Mesenchymal stem cell (in vitro differentiated cells and primary cell): Measurements from ENCODE around the gene FAM20A.
A peak's percentile ranks its signal among the peaks of the same experiment; 100 is the strongest.

Experiments used
- DNase-seq: peaks from one replicate; pipeline ENCODE4 v3.0.0-alpha.2; 2013
- H2AFZ ChIP-seq: one replicate; pipeline ENCODE4 v1.6.1; 2013; ENCODE audit warnings: low read depth, mild to moderate bottlenecking, control low read depth, inconsistent platforms, low read length, moderate library complexity
- H2AK5ac ChIP-seq: 2 replicates; pipeline ENCODE4 v1.6.1; 2013; ENCODE audit warnings: low read length, moderate library complexity, mild to moderate bottlenecking, inconsistent platforms; ENCODE audit not compliant: severe bottlenecking
- H2BK120ac ChIP-seq: one replicate; pipeline ENCODE4 v1.6.1; 2013; ENCODE audit warnings: low read depth, mild to moderate bottlenecking, inconsistent platforms, low read length, moderate library complexity
- H2BK12ac ChIP-seq, 2 experiments: one replicate each; pipeline ENCODE4 v1.6.1; 2013; ENCODE audit warnings: inconsistent platforms in 2 of 2, low read length in 2 of 2, mild to moderate bottlenecking in 2 of 2, moderate library complexity in 2 of 2, control low read depth in 1 of 2
- H2BK15ac ChIP-seq: one replicate; pipeline ENCODE4 v1.6.1; 2013; ENCODE audit warnings: mild to moderate bottlenecking, low read depth, inconsistent platforms; ENCODE audit not compliant: poor library complexity, severe bottlenecking
- H2BK5ac ChIP-seq: 2 replicates; pipeline ENCODE4 v1.6.1; 2013; ENCODE audit warnings: low read depth, mild to moderate bottlenecking, low read length, control low read depth, inconsistent platforms; ENCODE audit not compliant: poor library complexity, severe bottlenecking
- H3K14ac ChIP-seq, 2 experiments: one replicate each; pipeline ENCODE4 v1.6.1; 2013; ENCODE audit warnings: inconsistent platforms in 2 of 2, low read length in 2 of 2, control low read depth in 1 of 2, mild to moderate bottlenecking in 1 of 2, moderate library complexity in 1 of 2
- H3K18ac ChIP-seq, 2 experiments: one replicate each; pipeline ENCODE4 v1.6.1; 2013; ENCODE audit warnings: inconsistent platforms in 2 of 2, low read length in 2 of 2, control low read depth in 1 of 2, low read depth in 1 of 2, mild to moderate bottlenecking in 1 of 2
- H3K23ac ChIP-seq, 2 experiments: one replicate each; pipeline ENCODE4 v1.6.1; 2013; ENCODE audit warnings: inconsistent platforms in 2 of 2, low read length in 2 of 2, mild to moderate bottlenecking in 2 of 2, moderate library complexity in 2 of 2, control low read depth in 1 of 2
- H3K27ac ChIP-seq: 2 replicates; pipeline ENCODE4 v1.5.1; 2013; ENCODE audit warnings: mild to moderate bottlenecking, moderate library complexity, low read length, control low read depth, inconsistent platforms; ENCODE audit not compliant: poor library complexity, severe bottlenecking
- H3K27me3 ChIP-seq, 2 experiments: 2 replicates each; pipeline versions ENCODE4 v1.6.1 to v1.7.0; 2013; ENCODE audit warnings: low read length in 2 of 2, mild to moderate bottlenecking in 2 of 2, moderate library complexity in 2 of 2, control low read depth in 1 of 2, inconsistent platforms in 1 of 2; ENCODE audit not compliant: control insufficient read depth in 1 of 2, insufficient read depth in 1 of 2
- H3K36me3 ChIP-seq, 2 experiments: 2 replicates each; pipeline versions ENCODE4 v1.6.1 to v1.7.0; 2013; ENCODE audit warnings: low read length in 2 of 2, control low read depth in 1 of 2, inconsistent platforms in 1 of 2, low read depth in 1 of 2, mild to moderate bottlenecking in 1 of 2; ENCODE audit not compliant: insufficient read depth in 2 of 2, control insufficient read depth in 1 of 2
- H3K4ac ChIP-seq, 2 experiments: one replicate each; pipeline ENCODE4 v1.6.1; 2013; ENCODE audit warnings: inconsistent platforms in 2 of 2, low read length in 2 of 2, mild to moderate bottlenecking in 2 of 2, moderate library complexity in 2 of 2, control low read depth in 1 of 2, low read depth in 1 of 2
- H3K4me1 ChIP-seq: 2 replicates; pipeline ENCODE4 v1.6.1; 2013; ENCODE audit warnings: low read depth, low read length, control low read depth; ENCODE audit not compliant: control insufficient read depth, insufficient read depth
- H3K4me2 ChIP-seq: 2 replicates; pipeline ENCODE4 v1.6.1; 2013; ENCODE audit warnings: low read length, mild to moderate bottlenecking, inconsistent platforms; ENCODE audit not compliant: poor library complexity, severe bottlenecking
- H3K4me3 ChIP-seq, 2 experiments: 2 replicates each; pipeline versions ENCODE4 v1.5.1 to v1.7.0; 2013; ENCODE audit warnings: low read length in 2 of 2, mild to moderate bottlenecking in 2 of 2, control low read depth in 1 of 2, low read depth in 1 of 2; ENCODE audit not compliant: insufficient read depth in 1 of 2
- H3K79me1 ChIP-seq: replicated peaks from 2 replicates; pipeline ENCODE4 v1.6.1; 2013; ENCODE audit warnings: mild to moderate bottlenecking, control low read depth, low read length, inconsistent platforms; ENCODE audit not compliant: poor library complexity, severe bottlenecking
- H3K9ac ChIP-seq: 2 replicates; pipeline ENCODE4 v1.7.0; 2013; ENCODE audit warnings: mild to moderate bottlenecking, low read length, moderate library complexity
- H3K9me3 ChIP-seq: 2 replicates; pipeline ENCODE4 v1.7.0; 2013; ENCODE audit warnings: mild to moderate bottlenecking, low read length; ENCODE audit not compliant: control insufficient read depth
- H4K8ac ChIP-seq: one replicate; pipeline ENCODE4 v1.6.1; 2013; ENCODE audit warnings: inconsistent platforms, mild to moderate bottlenecking, low read length, moderate library complexity
- H4K91ac ChIP-seq: one replicate; pipeline ENCODE4 v1.6.1; 2013; ENCODE audit warnings: mild to moderate bottlenecking, low read length, inconsistent platforms
- WGBS: methylation state at CpG from one replicate; pipeline ENCODE4 v1.1.7; 2013; ENCODE audit warnings: mixed read lengths; 5-methylcytosine and 5-hydroxymethylcytosine counted together

The FAM20A gene

DNA sequence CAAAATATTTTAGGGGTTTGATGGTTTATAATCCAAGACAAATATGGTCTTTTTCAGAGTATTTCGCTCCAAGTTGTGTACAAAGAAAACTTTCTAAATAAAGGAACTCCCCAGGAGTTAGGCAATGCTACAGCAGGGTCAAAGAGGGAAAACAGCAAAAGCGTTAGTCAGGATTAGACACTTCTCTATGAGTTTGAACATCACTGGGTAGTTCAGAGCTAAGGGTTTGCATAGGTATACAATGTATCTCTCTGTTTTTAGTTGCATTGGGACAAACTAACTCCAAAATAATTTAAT, 34.8 kb downstream of the FAM20A start:
- Histone ChIP-seq H4K91ac (no peak overlapping the region), H3K18ac (no peak overlapping the region), H3K4me3 (no peak overlapping the region), H2BK12ac (no peak overlapping the region), H2AK5ac (no peak overlapping the region), H3K27me3 (peaks cover 0 to 27% of the 10 kb centered on the region in 2 experiments), H2AFZ (no peak overlapping the region), H3K4me1 (no peaks in the 10 kb centered on the region), H2BK120ac (no peak overlapping the region), H2BK5ac (no peak overlapping the region), H3K23ac (no peak overlapping the region), H2BK15ac (no peak overlapping the region), H3K79me1 (no peaks in the 10 kb centered on the region), H3K9ac (peak overlapping the region; percentile 40), H3K4ac (no peak overlapping the region), H3K4me2 (no peak overlapping the region), H3K27ac (no peak overlapping the region), H4K8ac (no peak overlapping the region), H3K9me3 (no peaks in the 10 kb centered on the region), H3K36me3 (peaks cover 0 to 69% of the 10 kb centered on the region in 2 experiments), H3K14ac (no peak overlapping the region)
- peak; percentile 31 for DNase-seq
- WGBS: 57% methylated on average over 2 of the region's 2 CpGs

DNA sequence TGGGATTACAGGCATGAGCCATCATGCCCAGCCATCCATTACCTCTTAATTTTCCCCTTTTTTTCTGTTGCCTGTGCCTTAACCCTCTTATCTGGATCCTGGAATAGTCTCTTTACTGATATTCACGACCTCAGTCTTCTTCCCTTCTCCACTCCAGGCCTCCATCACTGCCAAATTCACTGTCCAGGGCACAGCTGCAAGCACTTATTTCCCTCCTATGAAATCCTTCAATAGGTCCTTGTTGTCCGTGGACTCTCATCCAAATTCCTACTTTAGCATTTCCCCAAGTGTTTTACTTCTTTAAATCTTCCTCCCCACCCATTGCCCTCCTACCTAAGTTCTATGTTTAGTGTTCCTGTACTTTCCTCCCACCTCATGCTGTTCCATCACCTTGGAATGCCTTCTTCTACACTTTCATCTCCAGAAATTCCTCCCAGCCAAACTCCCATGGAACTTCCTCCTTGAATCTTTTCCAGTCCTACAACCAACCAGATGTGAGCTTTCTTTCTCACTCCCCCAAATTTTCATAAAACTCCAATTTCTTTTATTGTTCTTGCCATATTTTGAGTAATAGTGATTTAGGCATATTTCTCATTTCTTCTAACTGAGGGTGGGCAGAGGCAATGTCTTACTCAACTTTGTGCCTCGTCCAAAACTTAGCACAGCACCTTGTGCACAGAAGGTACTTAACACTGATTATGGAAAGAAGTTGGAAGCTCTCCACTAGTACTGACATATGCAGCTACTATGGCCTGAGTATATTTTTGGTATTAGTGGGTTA, 35.3 kb downstream of the FAM20A start:
- no peaks in the 10 kb centered on the region for H3K79me1 ChIP-seq
- peak overlapping the region in 1 of 2 experiments; percentile 51 for H3K4ac ChIP-seq
- H4K8ac ChIP-seq: no peak overlapping the region
- H2AFZ ChIP-seq: no peak overlapping the region
- peaks cover 0 to 27% of the 10 kb centered on the region in 2 experiments for H3K27me3 ChIP-seq
- WGBS: 81% methylated on average over 3 of the region's 3 CpGs
- no peak overlapping the region for H3K14ac ChIP-seq
- no peak overlapping the region for H2BK5ac ChIP-seq
- no peak overlapping the region for H3K18ac ChIP-seq
- H3K36me3 ChIP-seq: peaks cover 0 to 64% of the 10 kb centered on the region in 2 experiments
- H3K27ac ChIP-seq: no peak overlapping the region
- no peak overlapping the region for H2BK12ac ChIP-seq
- no peak overlapping the region for H3K23ac ChIP-seq
- H3K4me1 ChIP-seq: no peaks in the 10 kb centered on the region
- H2AK5ac ChIP-seq: no peak overlapping the region
- DNase-seq: no peak
- H4K91ac ChIP-seq: no peak overlapping the region
- H3K4me2 ChIP-seq: no peak overlapping the region
- H2BK120ac ChIP-seq: no peak overlapping the region
- no peaks in the 10 kb centered on the region for H3K9me3 ChIP-seq
- no peak overlapping the region for H3K4me3 ChIP-seq
- no peak overlapping the region for H2BK15ac ChIP-seq
- H3K9ac ChIP-seq: peak overlapping the region; percentile 40

DNA sequence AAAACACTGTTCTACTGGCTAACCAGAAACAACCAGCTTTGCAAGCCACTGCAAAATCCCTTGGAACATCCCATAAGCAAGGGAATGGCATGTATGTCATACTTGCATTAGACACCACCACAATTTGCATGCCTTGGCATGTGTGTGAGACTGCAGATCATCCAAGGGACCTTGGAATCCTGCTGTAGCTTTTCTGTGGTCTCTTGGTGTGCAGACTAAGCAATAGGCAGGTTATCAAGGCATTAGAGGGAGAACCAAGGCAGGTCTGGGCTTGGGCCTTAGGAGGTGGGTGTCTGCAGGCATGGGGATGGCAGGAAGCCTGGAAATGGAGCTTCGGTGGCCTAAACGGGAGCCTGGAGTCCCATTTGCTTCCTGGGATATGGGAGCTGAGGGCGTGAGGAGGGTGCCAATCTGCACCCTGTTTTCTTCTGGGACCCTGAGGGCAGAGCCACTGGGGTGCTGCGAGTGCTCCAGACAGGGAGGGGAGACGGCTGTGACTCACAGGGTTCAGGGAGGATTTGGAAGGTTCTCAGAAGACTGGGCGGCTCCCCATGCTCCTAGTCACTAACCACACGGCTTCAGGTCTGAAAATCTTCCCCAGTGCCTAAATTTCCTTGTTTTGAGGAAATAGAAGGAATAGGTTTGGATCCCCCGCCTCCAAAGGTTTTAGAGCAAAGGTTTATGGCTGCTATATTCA, 36.6 kb downstream of the FAM20A start:
- 85% methylated on average over 7 of the region's 8 CpGs for WGBS
- H2BK120ac ChIP-seq: no peak overlapping the region
- no peak overlapping the region for H2AK5ac ChIP-seq
- no peak overlapping the region for H2AFZ ChIP-seq
- no peak for DNase-seq
- H3K9ac ChIP-seq: no peak overlapping the region
- H3K23ac ChIP-seq: no peak overlapping the region
- H3K27me3 ChIP-seq: peaks cover 0 to 27% of the 10 kb centered on the region in 2 experiments
- H2BK12ac ChIP-seq: no peak overlapping the region
- no peak overlapping the region for H4K8ac ChIP-seq
- no peak overlapping the region for H3K4ac ChIP-seq
- peaks cover 0 to 66% of the 10 kb centered on the region in 2 experiments for H3K36me3 ChIP-seq
- H3K14ac ChIP-seq: no peak overlapping the region
- H3K79me1 ChIP-seq: no peaks in the 10 kb centered on the region
- no peak overlapping the region for H3K27ac ChIP-seq
- no peak overlapping the region for H2BK5ac ChIP-seq
- no peak overlapping the region for H3K18ac ChIP-seq
- H3K4me3 ChIP-seq: no peak overlapping the region
- peak overlapping the region; percentile 28 for H4K91ac ChIP-seq
- no peaks in the 10 kb centered on the region for H3K4me1 ChIP-seq
- no peak overlapping the region for H3K4me2 ChIP-seq
- no peak overlapping the region for H2BK15ac ChIP-seq
- H3K9me3 ChIP-seq: no peaks in the 10 kb centered on the region

DNA sequence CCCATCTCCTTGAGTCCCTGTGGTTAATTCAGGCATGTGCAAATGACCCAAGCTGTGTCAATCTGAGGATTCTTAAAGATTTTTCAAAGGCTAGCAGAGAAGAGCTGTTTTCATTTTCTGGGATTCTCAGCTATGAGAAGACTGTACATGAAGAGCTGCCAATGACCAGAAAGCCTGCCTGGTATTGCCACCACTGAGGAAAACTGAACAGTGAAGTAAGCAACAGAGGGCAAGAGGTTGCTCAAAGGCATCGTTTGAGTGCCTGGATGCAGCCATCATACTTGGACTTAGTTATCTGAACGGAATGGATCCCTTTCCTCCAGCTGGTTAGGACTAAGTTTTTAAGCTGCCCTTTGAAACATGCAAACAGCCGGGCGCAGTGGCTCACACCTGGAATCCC, 38.4 kb downstream of the FAM20A start:
- H3K79me1 ChIP-seq: no peaks in the 10 kb centered on the region
- no peak overlapping the region for H3K14ac ChIP-seq
- no peaks in the 10 kb centered on the region for H3K9me3 ChIP-seq
- H2BK5ac ChIP-seq: no peak overlapping the region
- no peak overlapping the region for H4K91ac ChIP-seq
- H3K36me3 ChIP-seq: peaks cover 0 to 67% of the 10 kb centered on the region in 2 experiments
- H2BK120ac ChIP-seq: no peak overlapping the region
- H3K27ac ChIP-seq: no peak overlapping the region
- no peak overlapping the region for H3K18ac ChIP-seq
- no peak overlapping the region for H3K9ac ChIP-seq
- DNase-seq: no peak
- no peak overlapping the region for H3K23ac ChIP-seq
- no peak overlapping the region for H2AK5ac ChIP-seq
- no peak overlapping the region for H3K4ac ChIP-seq
- H4K8ac ChIP-seq: no peak overlapping the region
- H3K27me3 ChIP-seq: peaks cover 0 to 24% of the 10 kb centered on the region in 2 experiments
- H3K4me2 ChIP-seq: no peak overlapping the region
- no peaks in the 10 kb centered on the region for H3K4me1 ChIP-seq
- H2BK15ac ChIP-seq: no peak overlapping the region
- H2AFZ ChIP-seq: no peak overlapping the region
- no peak overlapping the region for H3K4me3 ChIP-seq
- 96% methylated on average over 4 of the region's 4 CpGs for WGBS
- no peak overlapping the region for H2BK12ac ChIP-seq
